Renal cortex interstitium (tissue), 11 donors: ENCODE measurements around the gene ABCC6. TPM values are rescaled to one million over a fixed set of nuclear protein-coding genes. Genes with fewer than 3 reads are reported as not detected.

ENCODE experiments used
- DNase-seq, 11 donors: peaks; one replicate each; pipeline ENCODE4 v3.0.0-alpha.2; 2013; ENCODE audit warnings: low read depth in 9 of 11, low spot score in 4 of 11; ENCODE audit errors: extremely low read depth in 1 of 11
- polyA plus RNA-seq, 3 donors: library from polyadenylated mRNA; unstranded; fragments of 120-200 nt; gene quantifications; one replicate each; pipeline ENCODE4 v1.2.1, GENCODE V29; 2013; ENCODE audit not compliant: insufficient read length in 3 of 3

Gene ABCC6
- polyA plus RNA-seq, 3 donors = 20.7 to 26.3 (median 25.6) TPM

- peak in 5 of 11 donors; percentile 7 to 32 (median 29) for DNase-seq
Observed at GRCh38 chr16:16150117-16150877, 73.0 kb downstream of the ABCC6 start.

- no peak for DNase-seq
Observed at GRCh38 chr16:16149710-16150116, 73.6 kb downstream of the ABCC6 start.

- peak in 1 of 11 donors; percentile 4 for DNase-seq
Observed at GRCh38 chr16:16148755-16149154, 74.5 kb downstream of the ABCC6 start.

- DNase-seq = peak in 2 of 11 donors; percentile 18 to 22
Observed at GRCh38 chr16:16148000-16148599, 75.2 kb downstream of the ABCC6 start.

GRCh38 chr16:16147316-16147999 lies 75.8 kb downstream of the ABCC6 start:
- DNase-seq = no peak

- no peak for DNase-seq
Observed at GRCh38 chr16:16146380-16147315, 76.6 kb downstream of the ABCC6 start.

GRCh38 chr16:16145286-16145685 lies 78.0 kb downstream of the ABCC6 start:
- DNase-seq = no peak

DNA sequence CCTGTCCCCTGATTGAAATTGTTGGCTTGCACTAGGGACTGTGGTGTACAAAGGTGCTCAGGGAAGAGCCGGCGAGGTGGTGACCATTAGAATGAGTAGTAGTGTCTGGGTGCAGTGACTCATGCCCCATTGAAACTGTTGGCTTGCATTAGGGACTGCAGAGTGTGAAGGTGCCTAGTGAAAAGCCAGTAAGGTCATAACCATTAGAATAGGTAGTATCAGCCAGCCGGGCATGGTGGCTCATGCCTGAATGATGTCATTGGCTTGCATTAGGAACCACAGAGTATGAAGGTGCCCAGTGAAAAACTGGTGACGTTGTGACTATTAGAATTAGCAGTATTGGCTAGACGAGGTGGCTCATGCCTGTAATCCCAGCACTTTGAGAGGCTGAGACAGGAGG lies 78.9 kb downstream of the ABCC6 start:
- DNase-seq = no peak

DNA sequence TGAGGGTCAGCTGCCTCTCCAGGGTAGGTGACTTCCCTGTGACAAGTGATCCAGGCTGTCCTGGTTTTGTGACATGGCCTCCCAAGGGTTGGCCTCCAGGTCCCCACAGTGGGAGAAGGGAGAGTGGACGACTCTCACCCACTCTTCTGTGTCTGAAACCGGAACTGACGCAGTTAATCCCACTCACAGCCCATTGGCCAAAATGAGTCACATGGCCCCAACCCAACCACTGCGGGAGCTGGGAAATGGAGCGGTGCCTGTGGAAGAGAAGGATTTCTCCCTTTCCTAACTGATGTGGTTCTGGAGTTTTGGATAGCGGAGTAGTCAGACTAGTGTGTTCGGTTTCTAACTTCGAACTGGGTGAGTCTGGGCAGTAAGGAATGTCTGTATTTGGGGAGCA lies 79.4 kb downstream of the ABCC6 start:
- no peak for DNase-seq

DNA sequence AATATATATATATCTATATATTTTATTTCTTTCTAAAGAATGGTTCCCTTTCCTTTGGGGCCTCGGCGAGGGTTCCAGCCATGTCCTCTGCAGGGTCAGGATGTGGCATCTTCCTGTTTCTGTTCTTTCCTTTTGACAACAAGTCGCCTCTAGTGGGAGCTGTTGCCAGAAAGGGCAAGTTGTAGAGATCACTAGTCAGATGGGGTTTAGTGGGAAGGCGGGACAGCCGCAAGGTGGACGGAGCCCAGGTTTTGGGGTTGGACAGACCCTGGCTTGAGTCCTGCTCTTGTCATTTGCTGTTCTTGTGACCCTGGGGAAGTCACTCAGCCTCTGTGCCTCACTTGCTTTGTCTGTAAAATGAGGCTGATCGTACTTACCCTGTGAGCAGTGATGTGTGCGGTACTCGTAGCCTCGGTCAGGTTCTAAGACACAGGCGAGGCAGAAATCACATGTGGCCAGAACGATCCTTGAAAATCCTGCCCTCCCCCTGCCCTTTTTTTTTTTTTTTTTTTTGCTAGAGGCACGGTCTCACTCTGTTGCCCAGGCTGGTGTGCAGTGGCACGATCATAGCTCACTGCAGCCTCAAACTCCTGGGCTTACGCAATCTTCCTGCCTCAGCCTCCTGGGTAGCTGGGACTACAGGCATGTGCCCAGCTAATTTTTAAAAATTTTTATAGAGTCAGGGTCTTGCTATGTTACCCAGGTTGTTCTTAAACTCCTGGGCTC lies 80.1 kb downstream of the ABCC6 start:
- no peak for DNase-seq

DNA sequence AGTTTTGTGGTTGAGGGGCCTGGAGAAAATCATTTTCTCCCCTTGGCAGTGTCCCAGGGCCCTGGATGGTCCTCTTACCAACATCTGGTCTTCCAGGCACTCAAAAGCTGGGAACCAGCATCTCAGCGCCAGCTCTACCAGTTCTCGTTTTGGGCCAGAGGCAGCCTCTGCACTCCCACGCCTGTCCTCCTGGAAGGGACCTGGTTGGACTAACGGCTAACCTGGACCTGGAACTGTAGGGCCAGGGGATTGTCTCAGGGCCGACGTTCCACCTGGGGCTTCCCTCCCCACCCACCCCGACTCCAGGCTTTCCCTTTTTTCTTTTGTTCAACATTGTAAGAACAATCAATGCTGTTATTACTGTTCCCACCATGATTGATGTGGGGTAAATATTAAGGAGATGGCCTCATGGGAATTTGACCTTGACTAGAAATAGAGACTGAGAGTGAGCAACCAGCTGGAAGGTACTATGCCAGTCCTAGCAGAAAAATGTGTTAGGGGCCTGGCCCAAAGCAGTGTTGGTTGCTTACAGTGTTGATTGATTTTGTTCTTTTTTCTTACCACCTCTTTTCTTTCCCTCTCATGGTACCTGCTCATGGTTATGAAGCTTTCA lies 81.4 kb downstream of the ABCC6 start:
- DNase-seq = no peak

GRCh38 chr16:16141141-16141540 lies 82.2 kb downstream of the ABCC6 start:
- no peak for DNase-seq

DNA sequence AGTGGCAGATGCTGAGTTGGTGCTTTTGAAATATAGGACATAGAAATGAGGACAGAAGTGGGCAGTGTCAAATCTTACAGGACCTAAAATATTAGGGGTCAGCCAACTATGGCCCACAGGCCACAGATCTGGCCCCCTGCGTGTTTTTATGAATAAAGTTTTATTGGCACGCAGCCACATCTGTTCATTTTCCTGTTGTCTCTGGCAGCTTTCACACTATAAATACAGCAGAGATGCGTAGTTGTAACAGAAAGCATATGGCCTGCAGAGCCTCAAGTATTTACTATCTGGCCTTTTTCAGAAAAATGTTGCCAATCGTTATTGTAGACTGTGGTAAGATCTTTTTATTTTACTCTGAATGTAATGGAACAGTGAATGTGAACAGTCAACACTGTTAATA lies 82.8 kb downstream of the ABCC6 start:
- DNase-seq = no peak

- no peak for DNase-seq
Observed at GRCh38 chr16:16139806-16140205, 83.5 kb downstream of the ABCC6 start.

DNA sequence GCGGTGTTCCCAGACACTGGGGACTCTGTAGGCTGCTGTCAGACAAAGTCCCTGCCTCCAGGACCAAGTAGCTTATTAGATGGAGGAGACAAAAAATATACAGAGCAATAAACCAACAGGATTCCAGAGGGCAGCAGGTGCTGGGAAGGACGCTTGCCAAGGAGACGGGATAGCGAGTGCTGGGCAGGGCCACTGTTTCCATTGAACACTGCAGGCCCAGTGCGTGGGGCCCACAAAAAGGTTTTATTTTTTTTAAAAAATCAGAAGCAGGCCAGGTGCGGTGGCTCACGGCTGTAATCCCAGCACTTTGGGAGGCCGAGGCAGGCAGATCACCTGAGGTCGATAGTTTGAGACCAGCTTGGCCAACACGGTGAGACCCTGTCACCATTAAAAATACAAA lies 84.2 kb downstream of the ABCC6 start:
- no peak for DNase-seq

GRCh38 chr16:16138034-16138635 lies 85.2 kb downstream of the ABCC6 start:
- no peak for DNase-seq

GRCh38 chr16:16137110-16137509 lies 86.2 kb downstream of the ABCC6 start:
- no peak for DNase-seq

- DNase-seq = no peak
Observed at GRCh38 chr16:16136588-16136987, 86.7 kb downstream of the ABCC6 start.
